AG09309 (cell line): ENCODE results near the gene ZDHHC24.

Experiments
- DNase-seq: peaks from one replicate; pipeline ENCODE4 v3.0.0-alpha.2; 2010; ENCODE audit warnings: low read depth
- H3K4me3 ChIP-seq: 2 replicates; pipeline ENCODE4 v1.5.1; 2011; ENCODE audit warnings: mild to moderate bottlenecking, low read depth, low read length, moderate library complexity; ENCODE audit not compliant: control insufficient read depth
- CTCF ChIP-seq: IDR thresholded peaks from 2 replicates; pipeline ENCODE4 v1.5.1; 2011; ENCODE audit warnings: mild to moderate bottlenecking, low read depth, low read length, inconsistent platforms; ENCODE audit not compliant: insufficient read depth, control insufficient read depth; ENCODE audit errors: missing control alignments

The ZDHHC24 gene

GRCh38 chr11:66480117-66480938 lies 65.5 kb downstream of the ZDHHC24 start, which contains the start of gene DPP3:
Gene DPP3, plus strand, starts transcription at chr11:66480434. Its CDS starts 1,767 bp downstream, at chr11:66482201.
- peak; percentile 81 for DNase-seq
- no peak for TF ChIP-seq CTCF
- H3K4me3 ChIP-seq, result peak within 1 kb of the TSS; percentile 83

GRCh38 chr11:66479394-66480116 lies 66.3 kb downstream of the ZDHHC24 start:
- peak overlapping the region; percentile 83 for H3K4me3 ChIP-seq
- DNase-seq, result no peak
- TF ChIP-seq CTCF, result no peak

- peak; percentile 83 for TF ChIP-seq CTCF
- H3K4me3 ChIP-seq, result peak overlapping the region; percentile 83
- no peak for DNase-seq
Measured at GRCh38 chr11:66478729-66479393, 67.0 kb downstream of the ZDHHC24 start.

- DNase-seq, result no peak
Measured at GRCh38 chr11:66477263-66478201, 68.3 kb downstream of the ZDHHC24 start.

GRCh38 chr11:66476841-66477251 lies 69.0 kb downstream of the ZDHHC24 start:
- TF ChIP-seq CTCF, result no peak
- no peak for DNase-seq
- H3K4me3 ChIP-seq, result no peak overlapping the region

More at GRCh38 chr11:66477263-66478201, 68.3 kb downstream of the ZDHHC24 start:
- TF ChIP-seq CTCF, result no peak
- no peak overlapping the region for H3K4me3 ChIP-seq
